Measurements from ENCODE around the gene RIN3.
"Not testable (repeated sequence)": the region's sequence is repeated elsewhere in the genome, so short reads cannot be mapped to it uniquely, and the experiment has no call there.

GRCh38 chr14:92714739-92715307, 201.2 kb downstream of the RIN3 start:
- TF ChIP-seq, protein P1, sequence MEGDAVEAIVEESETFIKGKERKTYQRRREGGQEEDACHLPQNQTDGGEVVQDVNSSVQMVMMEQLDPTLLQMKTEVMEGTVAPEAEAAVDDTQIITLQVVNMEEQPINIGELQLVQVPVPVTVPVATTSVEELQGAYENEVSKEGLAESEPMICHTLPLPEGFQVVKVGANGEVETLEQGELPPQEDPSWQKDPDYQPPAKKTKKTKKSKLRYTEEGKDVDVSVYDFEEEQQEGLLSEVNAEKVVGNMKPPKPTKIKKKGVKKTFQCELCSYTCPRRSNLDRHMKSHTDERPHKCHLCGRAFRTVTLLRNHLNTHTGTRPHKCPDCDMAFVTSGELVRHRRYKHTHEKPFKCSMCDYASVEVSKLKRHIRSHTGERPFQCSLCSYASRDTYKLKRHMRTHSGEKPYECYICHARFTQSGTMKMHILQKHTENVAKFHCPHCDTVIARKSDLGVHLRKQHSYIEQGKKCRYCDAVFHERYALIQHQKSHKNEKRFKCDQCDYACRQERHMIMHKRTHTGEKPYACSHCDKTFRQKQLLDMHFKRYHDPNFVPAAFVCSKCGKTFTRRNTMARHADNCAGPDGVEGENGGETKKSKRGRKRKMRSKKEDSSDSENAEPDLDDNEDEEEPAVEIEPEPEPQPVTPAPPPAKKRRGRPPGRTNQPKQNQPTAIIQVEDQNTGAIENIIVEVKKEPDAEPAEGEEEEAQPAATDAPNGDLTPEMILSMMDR (IDR thresholded peaks at IDR 0.05) = peak; percentile 65 to 87 (median 77)
- TF ChIP-seq POLR2A (IDR thresholded peaks at IDR 0.05) = not testable (repeated sequence)

All from adrenal gland (tissue), 5 donors.